ENCODE results near the gene ANGPTL8. TPM values are rescaled to one million over a fixed set of nuclear protein-coding genes. Genes with fewer than 3 reads are reported as not detected.

ANGPTL8 gene, protein sequence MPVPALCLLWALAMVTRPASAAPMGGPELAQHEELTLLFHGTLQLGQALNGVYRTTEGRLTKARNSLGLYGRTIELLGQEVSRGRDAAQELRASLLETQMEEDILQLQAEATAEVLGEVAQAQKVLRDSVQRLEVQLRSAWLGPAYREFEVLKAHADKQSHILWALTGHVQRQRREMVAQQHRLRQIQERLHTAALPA
- not detected for total RNA-seq

GRCh38 chr19:11239377-11240000 lies at the start of gene ANGPTL8:
Gene ANGPTL8, plus strand, starts transcription at chr19:11239619. Its CDS starts 19 bp downstream, at chr19:11239638.
- no peak for ATAC-seq

GRCh38 chr19:11190501-11190900 lies 48.9 kb upstream of the ANGPTL8 start:
- no peak for ATAC-seq

GRCh38 chr19:11191273-11191755 lies 48.1 kb upstream of the ANGPTL8 start:
- peak; percentile 53 for ATAC-seq

GRCh38 chr19:11191934-11192333 lies 47.5 kb upstream of the ANGPTL8 start:
- no peak for ATAC-seq

DNA sequence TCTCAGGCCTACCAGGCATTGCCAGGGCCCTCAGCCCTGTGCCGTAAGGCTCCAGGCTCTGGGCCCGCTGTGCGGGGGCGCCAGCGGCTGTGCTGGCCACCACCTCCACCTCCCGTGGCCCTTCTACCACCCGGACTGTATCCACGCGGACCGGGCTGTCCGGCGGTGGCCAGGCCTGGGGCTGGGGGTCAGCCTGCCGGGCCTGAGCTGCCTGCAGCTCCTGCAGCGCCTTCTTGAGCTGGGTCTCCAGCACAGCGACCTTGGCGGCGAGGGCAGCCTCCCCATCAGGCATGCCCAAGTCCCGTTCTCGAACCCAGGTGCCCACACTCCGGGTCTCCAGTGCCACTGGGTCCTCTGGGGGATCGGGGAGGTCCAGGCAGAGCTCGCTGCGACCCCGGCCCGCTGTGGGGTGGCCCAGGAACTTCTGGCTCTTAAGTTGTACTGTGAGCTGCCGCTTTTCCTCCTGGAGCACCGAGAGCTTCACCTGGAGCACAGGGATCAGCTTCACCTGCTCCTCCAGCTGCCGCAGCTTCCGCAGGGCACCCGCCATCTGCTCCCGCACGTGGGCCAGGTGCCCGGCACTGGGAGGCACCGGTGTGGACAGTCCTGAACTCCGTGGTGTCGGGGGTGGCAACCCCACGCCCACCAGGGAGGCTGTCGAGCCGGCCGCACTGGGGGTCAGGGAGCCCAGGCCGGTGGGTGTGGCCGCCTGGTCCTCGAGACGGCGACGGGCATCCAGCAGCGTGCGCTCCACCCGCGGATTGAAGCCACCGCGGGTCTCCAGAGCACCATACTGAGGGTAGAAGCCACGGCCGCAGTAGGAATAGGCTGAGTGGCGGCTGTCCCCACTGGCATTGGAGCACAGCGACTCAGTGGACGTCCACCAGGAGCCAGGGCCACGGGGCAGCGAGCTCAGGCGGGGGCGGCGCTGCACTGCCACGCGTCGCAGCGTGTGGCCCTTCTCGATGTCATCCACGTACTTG lies 46.2 kb upstream of the ANGPTL8 start:
- ATAC-seq: no peak

DNA sequence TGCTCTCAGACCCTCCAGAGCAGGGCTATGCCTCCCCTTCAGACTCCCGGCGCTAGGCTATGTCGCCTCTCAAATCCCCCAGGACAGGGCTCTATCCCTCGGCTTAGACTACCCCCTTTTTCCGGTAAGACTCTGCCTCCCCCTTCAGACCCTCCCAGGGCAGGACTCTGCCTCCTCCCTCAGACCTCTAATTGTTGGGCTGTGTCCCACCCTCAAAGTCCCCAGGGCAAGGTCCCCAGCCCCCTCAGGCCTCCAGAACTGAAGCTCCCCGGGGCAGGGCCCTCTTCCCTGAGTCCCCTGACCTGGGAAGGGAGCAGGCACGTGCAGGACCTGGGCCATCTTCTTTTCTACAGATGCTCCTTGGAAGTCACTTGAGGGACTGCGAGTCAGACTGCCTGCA lies 45.2 kb upstream of the ANGPTL8 start:
- no peak for ATAC-seq

GRCh38 chr19:11194656-11195558 lies 44.5 kb upstream of the ANGPTL8 start:
- no peak for ATAC-seq

DNA sequence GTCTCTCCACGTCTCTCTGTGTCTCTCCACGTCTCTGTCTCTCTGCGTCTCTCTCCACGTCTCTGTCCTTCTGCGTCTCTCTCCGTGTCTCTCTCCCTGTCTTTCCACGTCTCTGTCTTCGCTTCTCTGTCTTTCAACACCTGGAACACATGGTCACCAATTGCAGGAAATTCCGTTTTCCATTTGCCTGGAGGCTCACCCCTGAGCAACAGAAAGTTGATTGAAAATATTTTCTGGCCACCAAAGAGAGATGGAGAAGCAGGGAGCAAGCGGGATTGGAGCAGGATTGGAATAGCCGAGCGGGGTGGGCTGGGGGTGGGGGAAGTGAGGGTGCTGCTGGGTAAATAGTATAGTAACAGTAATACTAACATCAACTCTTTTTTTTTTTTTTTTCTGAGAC lies 43.7 kb upstream of the ANGPTL8 start:
- ATAC-seq: no peak

GRCh38 chr19:11196406-11197287 lies 42.8 kb upstream of the ANGPTL8 start:
- peak; percentile 16 for ATAC-seq

DNA sequence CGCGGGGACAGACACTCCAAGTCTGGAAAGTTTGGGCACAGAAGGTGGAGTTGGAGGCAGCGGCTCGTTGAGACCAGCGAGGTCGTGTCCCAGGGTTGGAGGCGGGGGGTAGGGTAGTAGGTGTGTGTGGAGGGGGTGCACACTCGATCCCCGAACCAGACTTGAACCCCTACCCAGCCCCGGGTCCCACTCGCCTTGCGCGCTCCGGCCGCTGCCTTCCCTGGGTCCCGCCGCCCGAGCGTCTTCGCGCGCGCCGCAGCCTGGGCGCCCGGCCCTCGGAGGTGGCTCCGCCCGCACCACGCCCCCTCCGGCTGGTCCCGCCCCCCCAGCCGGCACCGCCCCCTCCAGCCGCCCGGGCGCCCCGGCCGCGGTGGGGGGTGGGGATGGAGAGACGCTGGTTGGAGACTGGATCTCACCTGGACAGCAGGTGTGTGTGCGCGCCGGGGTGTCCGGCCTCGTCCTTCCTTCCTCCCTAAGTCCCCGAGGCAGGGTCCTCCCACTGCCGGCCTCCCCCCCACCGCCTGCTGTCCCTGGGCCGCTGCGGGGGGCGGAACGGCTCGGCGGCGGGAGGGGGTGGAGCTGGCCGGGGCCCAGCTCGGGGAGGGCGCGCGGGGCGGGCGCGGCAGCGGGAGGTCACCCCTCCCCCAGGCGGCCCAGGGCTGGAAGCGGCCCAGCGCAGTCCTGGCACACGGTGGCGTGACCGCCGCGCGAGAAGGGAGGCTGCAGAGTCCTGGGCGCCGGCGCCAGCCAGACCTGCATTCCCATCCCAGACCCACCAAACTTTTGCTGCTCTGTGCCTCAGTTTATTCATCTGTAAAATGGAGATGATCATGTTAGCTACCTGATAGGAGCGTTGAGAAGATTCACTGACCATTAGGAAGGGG lies 41.9 kb upstream of the ANGPTL8 start, which contains the start of gene KANK2:
Gene KANK2, minus strand, starts transcription at position 255 of the 884 bp plus-strand sequence. CDS start 3,034 bp downstream, outside the sequence.
- ATAC-seq: peak; percentile 89

GRCh38 chr19:11198175-11198534 lies 41.3 kb upstream of the ANGPTL8 start:
- ATAC-seq: no peak

- no peak for ATAC-seq
These were observed 40.5 kb upstream of the ANGPTL8 start for GRCh38 chr19:11198769-11199424.

GRCh38 chr19:11199517-11199916 lies 39.9 kb upstream of the ANGPTL8 start:
- no peak for ATAC-seq

GRCh38 chr19:11200015-11200574 lies 39.3 kb upstream of the ANGPTL8 start:
- ATAC-seq: no peak

- no peak for ATAC-seq
These were observed 38.5 kb upstream of the ANGPTL8 start for GRCh38 chr19:11200931-11201330.

DNA sequence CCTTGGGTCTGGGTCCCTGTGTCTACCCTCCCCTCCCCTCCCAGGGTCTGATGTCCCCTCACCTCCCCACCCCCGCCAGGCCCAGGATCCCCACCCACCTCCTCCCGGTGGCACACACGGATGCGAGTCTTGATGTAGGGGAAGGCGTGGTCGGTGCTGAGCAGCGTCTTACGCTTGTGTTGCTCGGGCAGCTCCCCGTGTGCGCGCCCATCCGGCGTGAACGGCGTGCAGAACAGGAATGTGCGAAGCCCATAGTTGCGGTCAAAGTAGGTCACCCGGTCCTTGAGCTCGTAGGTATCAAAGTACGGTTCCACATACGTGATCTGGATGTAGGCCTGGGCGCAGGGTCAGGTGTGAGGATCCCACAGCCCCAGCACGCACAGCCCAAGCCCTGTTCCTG lies 37.6 kb upstream of the ANGPTL8 start:
- no peak for ATAC-seq

DNA sequence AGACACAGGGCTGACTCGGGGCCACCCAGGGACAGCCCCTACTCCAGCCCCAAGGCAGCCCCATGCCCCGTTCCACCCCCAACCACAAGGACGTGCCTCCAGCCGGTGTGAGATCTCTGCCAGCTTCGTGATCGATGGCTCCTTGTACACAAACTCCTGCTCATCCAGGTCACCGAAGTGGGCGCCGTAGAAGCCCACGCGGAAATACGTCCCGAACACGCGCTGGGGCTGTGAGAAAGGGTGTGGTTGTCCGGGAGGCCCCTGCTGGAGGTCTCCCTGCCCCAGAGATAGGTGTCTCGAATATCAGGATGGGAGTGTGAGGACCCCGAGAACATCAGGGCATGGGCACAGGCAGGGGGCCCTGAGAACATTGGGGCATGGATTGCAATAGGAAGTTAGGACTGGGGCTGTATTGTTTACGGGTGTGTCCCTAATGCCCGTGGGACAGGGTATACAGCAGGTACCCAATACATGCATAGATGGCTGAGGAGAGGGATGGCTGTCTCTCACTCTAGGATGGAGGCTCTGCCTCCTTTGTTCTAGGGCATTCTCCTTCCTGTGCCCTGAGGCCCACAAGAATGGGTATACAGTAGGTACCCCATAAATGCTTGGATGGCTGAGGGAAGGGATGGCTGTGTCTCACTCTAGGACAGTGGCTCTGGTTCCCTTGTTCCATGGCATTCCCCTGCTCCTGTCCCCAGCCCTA lies 36.8 kb upstream of the ANGPTL8 start:
- no peak for ATAC-seq
